SK-N-SH treated with all-trans-retinoic acid at 6 μM for 48 hours (cell line): Measurements from ENCODE around the gene NOTCH2.

Experiments used
- ATAC-seq: fragments of 200-7000 bp; cut with Tn5 transposase; 3 replicates; pipeline ENCODE4 v1.9.1; 2020; ENCODE audit warnings: mild to moderate bottlenecking, moderate library complexity
- ARNTL ChIP-seq: fragments of 450-650 bp; formaldehyde crosslinking; IDR thresholded peaks from 2 replicates; pipeline ENCODE4 v1.5.0; 2020; ENCODE audit warnings: low read depth, mild to moderate bottlenecking, moderate library complexity, borderline replicate concordance
- BACH2 ChIP-seq: fragments of 250-450 bp; sonication (Bioruptor Pico); IDR thresholded peaks from 2 replicates; pipeline ENCODE4 v1.9.0; 2021; ENCODE audit warnings: mild to moderate bottlenecking, borderline replicate concordance
- ESRRG ChIP-seq: fragments of 250-450 bp; sonication (Bioruptor Pico); IDR thresholded peaks from 2 replicates; pipeline ENCODE4 v1.6.1; 2021; ENCODE audit warnings: mild to moderate bottlenecking
- GLIS3 ChIP-seq: fragments of 250-450 bp; sonication (Bioruptor Pico); IDR thresholded peaks from 2 replicates; pipeline ENCODE4 v1.5.0; 2020; ENCODE audit warnings: mild to moderate bottlenecking, moderate library complexity
- ISL1 ChIP-seq: fragments of 250-450 bp; sonication (Bioruptor Pico); IDR thresholded peaks from 2 replicates; pipeline ENCODE4 v2.1.2; 2022; ENCODE audit warnings: mild to moderate bottlenecking, moderate library complexity
- OSR1 ChIP-seq: fragments of 250-450 bp; sonication (Bioruptor Pico); IDR thresholded peaks from 2 replicates; pipeline ENCODE4 v1.8.0; 2022; ENCODE audit warnings: moderate library complexity, mild to moderate bottlenecking, inconsistent platforms
- RARB ChIP-seq: fragments of 250-450 bp; sonication (Bioruptor Pico); IDR thresholded peaks from 2 replicates; pipeline ENCODE4 v1.8.0; 2021; ENCODE audit warnings: mild to moderate bottlenecking, moderate library complexity
- SNAI2 ChIP-seq: fragments of 250-450 bp; sonication (Bioruptor Pico); IDR thresholded peaks from 2 replicates; pipeline ENCODE4 v1.5.0; 2020; ENCODE audit warnings: mild to moderate bottlenecking, moderate library complexity
- TCF4 ChIP-seq: fragments of 250-450 bp; sonication (Bioruptor Pico); IDR thresholded peaks from 2 replicates; pipeline ENCODE4 v1.8.0; 2021; ENCODE audit warnings: mild to moderate bottlenecking, moderate library complexity, borderline replicate concordance
- TOX ChIP-seq: fragments of 250-450 bp; sonication (Bioruptor Pico); IDR thresholded peaks from 2 replicates; pipeline ENCODE4 v1.8.0; 2021; ENCODE audit warnings: mild to moderate bottlenecking, moderate library complexity, borderline replicate concordance
- ZC3H10 ChIP-seq: fragments of 250-450 bp; sonication (Bioruptor Pico); IDR thresholded peaks from 2 replicates; pipeline ENCODE4 v1.5.1; 2021; ENCODE audit warnings: mild to moderate bottlenecking, moderate library complexity
- ZFP3 ChIP-seq: fragments of 250-450 bp; sonication (Bioruptor Pico); IDR thresholded peaks from 2 replicates; pipeline ENCODE4 v1.5.0; 2020; ENCODE audit warnings: mild to moderate bottlenecking, moderate library complexity
- ZFP30 ChIP-seq: fragments of 450-650 bp; formaldehyde crosslinking; IDR thresholded peaks from 2 replicates; pipeline ENCODE4 v1.5.0; 2022; ENCODE audit warnings: mild to moderate bottlenecking, moderate library complexity
- ZNF70 ChIP-seq: fragments of 450-650 bp; formaldehyde crosslinking; IDR thresholded peaks from 2 replicates; pipeline ENCODE4 v1.5.0; 2020; ENCODE audit warnings: mild to moderate bottlenecking, moderate library complexity
- ZNF8 ChIP-seq: fragments of 450-650 bp; formaldehyde crosslinking; IDR thresholded peaks from 2 replicates; pipeline ENCODE4 v1.5.0; 2020; ENCODE audit warnings: mild to moderate bottlenecking, moderate library complexity
- TF ChIP-seq, protein P1 (sequence below): fragments of 250-450 bp; sonication (Bioruptor Pico); IDR thresholded peaks from 2 replicates; pipeline ENCODE4 v1.5.0; 2020; ENCODE audit warnings: mild to moderate bottlenecking, moderate library complexity
- TF ChIP-seq, protein P2 (sequence below): fragments of 250-450 bp; sonication (Bioruptor Pico); IDR thresholded peaks from 2 replicates; pipeline ENCODE4 v1.8.0; 2021; ENCODE audit warnings: low read depth, mild to moderate bottlenecking, moderate library complexity, borderline replicate concordance
- TF ChIP-seq, protein P3 (sequence below): fragments of 250-450 bp; sonication (Bioruptor Pico); IDR thresholded peaks from 2 replicates; pipeline ENCODE4 v1.5.1; 2021; ENCODE audit warnings: mild to moderate bottlenecking, moderate library complexity
- TF ChIP-seq, protein P4 (sequence below): fragments of 250-450 bp; sonication (Bioruptor Pico); IDR thresholded peaks from 2 replicates; pipeline ENCODE4 v1.8.0; 2020; ENCODE audit warnings: mild to moderate bottlenecking, moderate library complexity, borderline replicate concordance
- TF ChIP-seq, protein P5 (sequence below): fragments of 250-450 bp; sonication (Bioruptor Pico); IDR thresholded peaks from 2 replicates; pipeline ENCODE4 v1.5.1; 2020; ENCODE audit warnings: low read depth, mild to moderate bottlenecking, moderate library complexity

The NOTCH2 gene

DNA sequence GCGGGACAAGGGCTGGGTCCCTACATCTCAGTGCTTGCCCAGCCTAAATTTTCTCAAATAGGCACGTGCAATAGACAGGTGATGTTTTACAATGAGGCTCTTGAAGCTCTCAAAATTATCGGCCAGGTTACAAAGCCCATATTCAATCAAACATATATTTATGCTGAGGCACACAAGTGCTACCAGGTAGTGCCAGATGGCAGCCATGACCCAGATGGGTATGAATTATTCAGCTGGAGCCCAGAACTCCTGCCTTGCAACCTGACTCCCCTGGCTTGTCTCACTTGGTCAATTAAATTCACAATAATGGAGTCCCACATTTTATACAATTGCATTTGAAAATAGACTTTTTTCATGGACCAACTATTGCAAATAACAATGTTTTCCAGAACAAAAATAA lies 160.8 kb downstream of the NOTCH2 start:
- TF ChIP-seq TCF4 (CRISPR knock-in tag) = no peak
- TF ChIP-seq, protein P1, sequence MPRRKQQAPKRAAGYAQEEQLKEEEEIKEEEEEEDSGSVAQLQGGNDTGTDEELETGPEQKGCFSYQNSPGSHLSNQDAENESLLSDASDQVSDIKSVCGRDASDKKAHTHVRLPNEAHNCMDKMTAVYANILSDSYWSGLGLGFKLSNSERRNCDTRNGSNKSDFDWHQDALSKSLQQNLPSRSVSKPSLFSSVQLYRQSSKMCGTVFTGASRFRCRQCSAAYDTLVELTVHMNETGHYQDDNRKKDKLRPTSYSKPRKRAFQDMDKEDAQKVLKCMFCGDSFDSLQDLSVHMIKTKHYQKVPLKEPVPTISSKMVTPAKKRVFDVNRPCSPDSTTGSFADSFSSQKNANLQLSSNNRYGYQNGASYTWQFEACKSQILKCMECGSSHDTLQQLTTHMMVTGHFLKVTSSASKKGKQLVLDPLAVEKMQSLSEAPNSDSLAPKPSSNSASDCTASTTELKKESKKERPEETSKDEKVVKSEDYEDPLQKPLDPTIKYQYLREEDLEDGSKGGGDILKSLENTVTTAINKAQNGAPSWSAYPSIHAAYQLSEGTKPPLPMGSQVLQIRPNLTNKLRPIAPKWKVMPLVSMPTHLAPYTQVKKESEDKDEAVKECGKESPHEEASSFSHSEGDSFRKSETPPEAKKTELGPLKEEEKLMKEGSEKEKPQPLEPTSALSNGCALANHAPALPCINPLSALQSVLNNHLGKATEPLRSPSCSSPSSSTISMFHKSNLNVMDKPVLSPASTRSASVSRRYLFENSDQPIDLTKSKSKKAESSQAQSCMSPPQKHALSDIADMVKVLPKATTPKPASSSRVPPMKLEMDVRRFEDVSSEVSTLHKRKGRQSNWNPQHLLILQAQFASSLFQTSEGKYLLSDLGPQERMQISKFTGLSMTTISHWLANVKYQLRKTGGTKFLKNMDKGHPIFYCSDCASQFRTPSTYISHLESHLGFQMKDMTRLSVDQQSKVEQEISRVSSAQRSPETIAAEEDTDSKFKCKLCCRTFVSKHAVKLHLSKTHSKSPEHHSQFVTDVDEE = no peak
- TF ChIP-seq, protein P2, sequence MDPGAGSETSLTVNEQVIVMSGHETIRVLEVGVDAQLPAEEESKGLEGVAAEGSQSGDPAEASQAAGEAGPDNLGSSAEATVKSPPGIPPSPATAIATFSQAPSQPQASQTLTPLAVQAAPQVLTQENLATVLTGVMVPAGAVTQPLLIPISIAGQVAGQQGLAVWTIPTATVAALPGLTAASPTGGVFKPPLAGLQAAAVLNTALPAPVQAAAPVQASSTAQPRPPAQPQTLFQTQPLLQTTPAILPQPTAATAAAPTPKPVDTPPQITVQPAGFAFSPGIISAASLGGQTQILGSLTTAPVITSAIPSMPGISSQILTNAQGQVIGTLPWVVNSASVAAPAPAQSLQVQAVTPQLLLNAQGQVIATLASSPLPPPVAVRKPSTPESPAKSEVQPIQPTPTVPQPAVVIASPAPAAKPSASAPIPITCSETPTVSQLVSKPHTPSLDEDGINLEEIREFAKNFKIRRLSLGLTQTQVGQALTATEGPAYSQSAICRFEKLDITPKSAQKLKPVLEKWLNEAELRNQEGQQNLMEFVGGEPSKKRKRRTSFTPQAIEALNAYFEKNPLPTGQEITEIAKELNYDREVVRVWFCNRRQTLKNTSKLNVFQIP (CRISPR knock-in tag) = no peak
- TF ChIP-seq, protein P3, sequence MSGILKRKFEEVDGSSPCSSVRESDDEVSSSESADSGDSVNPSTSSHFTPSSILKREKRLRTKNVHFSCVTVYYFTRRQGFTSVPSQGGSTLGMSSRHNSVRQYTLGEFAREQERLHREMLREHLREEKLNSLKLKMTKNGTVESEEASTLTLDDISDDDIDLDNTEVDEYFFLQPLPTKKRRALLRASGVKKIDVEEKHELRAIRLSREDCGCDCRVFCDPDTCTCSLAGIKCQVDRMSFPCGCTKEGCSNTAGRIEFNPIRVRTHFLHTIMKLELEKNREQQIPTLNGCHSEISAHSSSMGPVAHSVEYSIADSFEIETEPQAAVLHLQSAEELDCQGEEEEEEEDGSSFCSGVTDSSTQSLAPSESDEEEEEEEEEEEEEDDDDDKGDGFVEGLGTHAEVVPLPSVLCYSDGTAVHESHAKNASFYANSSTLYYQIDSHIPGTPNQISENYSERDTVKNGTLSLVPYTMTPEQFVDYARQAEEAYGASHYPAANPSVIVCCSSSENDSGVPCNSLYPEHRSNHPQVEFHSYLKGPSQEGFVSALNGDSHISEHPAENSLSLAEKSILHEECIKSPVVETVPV (CRISPR knock-in tag) = no peak
- TF ChIP-seq OSR1 (CRISPR knock-in tag) = no peak
- TF ChIP-seq ZFP3 (CRISPR knock-in tag) = no peak
- TF ChIP-seq, protein P4, sequence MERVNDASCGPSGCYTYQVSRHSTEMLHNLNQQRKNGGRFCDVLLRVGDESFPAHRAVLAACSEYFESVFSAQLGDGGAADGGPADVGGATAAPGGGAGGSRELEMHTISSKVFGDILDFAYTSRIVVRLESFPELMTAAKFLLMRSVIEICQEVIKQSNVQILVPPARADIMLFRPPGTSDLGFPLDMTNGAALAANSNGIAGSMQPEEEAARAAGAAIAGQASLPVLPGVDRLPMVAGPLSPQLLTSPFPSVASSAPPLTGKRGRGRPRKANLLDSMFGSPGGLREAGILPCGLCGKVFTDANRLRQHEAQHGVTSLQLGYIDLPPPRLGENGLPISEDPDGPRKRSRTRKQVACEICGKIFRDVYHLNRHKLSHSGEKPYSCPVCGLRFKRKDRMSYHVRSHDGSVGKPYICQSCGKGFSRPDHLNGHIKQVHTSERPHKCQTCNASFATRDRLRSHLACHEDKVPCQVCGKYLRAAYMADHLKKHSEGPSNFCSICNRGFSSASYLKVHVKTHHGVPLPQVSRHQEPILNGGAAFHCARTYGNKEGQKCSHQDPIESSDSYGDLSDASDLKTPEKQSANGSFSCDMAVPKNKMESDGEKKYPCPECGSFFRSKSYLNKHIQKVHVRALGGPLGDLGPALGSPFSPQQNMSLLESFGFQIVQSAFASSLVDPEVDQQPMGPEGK (CRISPR knock-in tag) = no peak
- no peak for TF ChIP-seq ZC3H10 (CRISPR knock-in tag)
- no peak for TF ChIP-seq ZNF70
- TF ChIP-seq ARNTL (CRISPR knock-in tag) = no peak
- ATAC-seq = no peak

DNA sequence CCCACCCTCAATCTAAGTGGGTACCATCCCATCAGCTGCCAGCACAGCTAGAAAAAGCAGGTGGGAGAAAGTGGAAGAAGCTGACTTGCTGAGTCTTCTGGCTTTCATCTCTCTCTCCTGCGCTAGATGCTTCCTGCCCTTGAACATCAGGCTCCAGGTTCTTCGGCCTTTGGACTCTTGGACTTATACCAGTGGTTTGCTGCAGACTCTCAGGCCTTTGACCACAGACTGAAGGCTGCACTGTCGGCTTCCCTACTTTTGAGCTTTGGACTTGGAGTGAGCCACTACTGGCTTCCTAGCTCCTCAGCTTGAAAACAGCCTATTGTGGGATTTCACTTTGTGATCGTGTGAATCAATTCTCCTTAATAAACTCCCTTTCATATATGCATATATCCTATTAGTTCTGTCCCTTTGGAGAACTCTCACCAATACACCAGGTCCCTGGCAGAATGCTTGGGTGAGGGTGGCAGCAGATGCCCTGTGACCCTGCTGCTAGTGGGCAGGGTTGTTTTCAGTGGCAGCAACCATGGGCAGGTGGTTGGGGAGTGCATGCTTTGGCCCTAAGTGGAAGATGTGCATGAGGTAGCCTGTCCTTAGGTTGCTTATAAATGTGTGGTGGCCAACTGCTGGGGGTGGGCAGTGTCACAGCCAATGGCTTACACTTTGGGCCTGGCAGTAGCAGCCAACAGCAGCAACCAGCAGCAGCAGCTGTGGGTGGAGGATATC lies 162.4 kb downstream of the NOTCH2 start:
- peak; percentile 19; the same call in 1 of the 3 replicates for ATAC-seq

DNA sequence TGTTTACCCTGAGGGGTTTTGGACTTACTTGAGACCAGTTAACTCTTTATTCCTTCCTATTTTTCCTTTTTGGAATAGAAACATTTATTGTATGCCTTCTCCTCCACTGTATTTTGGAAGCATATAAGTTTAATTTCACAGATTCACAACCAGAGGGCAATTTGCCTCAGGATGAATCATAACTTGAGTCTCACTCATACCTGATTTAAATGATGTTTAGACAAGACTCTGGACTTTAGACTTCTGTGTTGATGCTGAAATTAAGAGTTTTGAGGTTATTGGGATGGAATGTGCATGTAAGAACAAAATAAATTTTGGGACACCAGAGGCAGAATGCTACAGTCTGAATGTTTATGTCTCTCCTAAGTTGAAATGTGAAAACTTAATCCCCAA lies 166.0 kb downstream of the NOTCH2 start:
- TF ChIP-seq ZFP3 (CRISPR knock-in tag) (no peak), ZC3H10 (CRISPR knock-in tag) (no peak), ZFP30 (no peak), ZNF8 (CRISPR knock-in tag) (no peak), ESRRG (no peak), GLIS3 (CRISPR knock-in tag) (no peak), TOX (CRISPR knock-in tag) (no peak), BACH2 (no peak), RARB (CRISPR knock-in tag) (no peak), SNAI2 (CRISPR knock-in tag) (no peak), ISL1 (no peak), OSR1 (CRISPR knock-in tag) (no peak)
- TF ChIP-seq, protein P2 (CRISPR knock-in tag) = no peak
- TF ChIP-seq, protein P5, sequence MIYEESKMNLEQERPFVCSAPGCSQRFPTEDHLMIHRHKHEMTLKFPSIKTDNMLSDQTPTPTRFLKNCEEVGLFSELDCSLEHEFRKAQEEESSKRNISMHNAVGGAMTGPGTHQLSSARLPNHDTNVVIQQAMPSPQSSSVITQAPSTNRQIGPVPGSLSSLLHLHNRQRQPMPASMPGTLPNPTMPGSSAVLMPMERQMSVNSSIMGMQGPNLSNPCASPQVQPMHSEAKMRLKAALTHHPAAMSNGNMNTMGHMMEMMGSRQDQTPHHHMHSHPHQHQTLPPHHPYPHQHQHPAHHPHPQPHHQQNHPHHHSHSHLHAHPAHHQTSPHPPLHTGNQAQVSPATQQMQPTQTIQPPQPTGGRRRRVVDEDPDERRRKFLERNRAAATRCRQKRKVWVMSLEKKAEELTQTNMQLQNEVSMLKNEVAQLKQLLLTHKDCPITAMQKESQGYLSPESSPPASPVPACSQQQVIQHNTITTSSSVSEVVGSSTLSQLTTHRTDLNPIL (CRISPR knock-in tag) = no peak
- TF ChIP-seq, protein P1 = no peak
- TF ChIP-seq, protein P3 (CRISPR knock-in tag) = no peak
- no peak for ATAC-seq

More for the DNA sequence above, 162.4 kb downstream of the NOTCH2 start:
- TF ChIP-seq TOX (CRISPR knock-in tag) (no peak), ESRRG (no peak), OSR1 (CRISPR knock-in tag) (no peak)
